Measurements from ENCODE around the gene LMNB1. TPM values are rescaled to one million over a fixed set of nuclear protein-coding genes. Genes with fewer than 3 reads are reported as not detected.

The LMNB1 gene, protein sequence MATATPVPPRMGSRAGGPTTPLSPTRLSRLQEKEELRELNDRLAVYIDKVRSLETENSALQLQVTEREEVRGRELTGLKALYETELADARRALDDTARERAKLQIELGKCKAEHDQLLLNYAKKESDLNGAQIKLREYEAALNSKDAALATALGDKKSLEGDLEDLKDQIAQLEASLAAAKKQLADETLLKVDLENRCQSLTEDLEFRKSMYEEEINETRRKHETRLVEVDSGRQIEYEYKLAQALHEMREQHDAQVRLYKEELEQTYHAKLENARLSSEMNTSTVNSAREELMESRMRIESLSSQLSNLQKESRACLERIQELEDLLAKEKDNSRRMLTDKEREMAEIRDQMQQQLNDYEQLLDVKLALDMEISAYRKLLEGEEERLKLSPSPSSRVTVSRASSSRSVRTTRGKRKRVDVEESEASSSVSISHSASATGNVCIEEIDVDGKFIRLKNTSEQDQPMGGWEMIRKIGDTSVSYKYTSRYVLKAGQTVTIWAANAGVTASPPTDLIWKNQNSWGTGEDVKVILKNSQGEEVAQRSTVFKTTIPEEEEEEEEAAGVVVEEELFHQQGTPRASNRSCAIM
- 211 and 225 TPM in 2 replicates for total RNA-seq (2021)
- long read RNA-seq, transcript LMNB1-201 (11 exons, 2,878 nt), result major isoform, 137 of 185 reads
- long read RNA-seq, transcript LMNB1-202 (6 exons, 1,572 nt), result minor isoform, 9 of 185 reads
- long read RNA-seq, partial matches to known transcripts, result 16 of 185 reads
- long read RNA-seq, other reads (novel, unspliced or antisense), result 20 of 185 reads

DNA sequence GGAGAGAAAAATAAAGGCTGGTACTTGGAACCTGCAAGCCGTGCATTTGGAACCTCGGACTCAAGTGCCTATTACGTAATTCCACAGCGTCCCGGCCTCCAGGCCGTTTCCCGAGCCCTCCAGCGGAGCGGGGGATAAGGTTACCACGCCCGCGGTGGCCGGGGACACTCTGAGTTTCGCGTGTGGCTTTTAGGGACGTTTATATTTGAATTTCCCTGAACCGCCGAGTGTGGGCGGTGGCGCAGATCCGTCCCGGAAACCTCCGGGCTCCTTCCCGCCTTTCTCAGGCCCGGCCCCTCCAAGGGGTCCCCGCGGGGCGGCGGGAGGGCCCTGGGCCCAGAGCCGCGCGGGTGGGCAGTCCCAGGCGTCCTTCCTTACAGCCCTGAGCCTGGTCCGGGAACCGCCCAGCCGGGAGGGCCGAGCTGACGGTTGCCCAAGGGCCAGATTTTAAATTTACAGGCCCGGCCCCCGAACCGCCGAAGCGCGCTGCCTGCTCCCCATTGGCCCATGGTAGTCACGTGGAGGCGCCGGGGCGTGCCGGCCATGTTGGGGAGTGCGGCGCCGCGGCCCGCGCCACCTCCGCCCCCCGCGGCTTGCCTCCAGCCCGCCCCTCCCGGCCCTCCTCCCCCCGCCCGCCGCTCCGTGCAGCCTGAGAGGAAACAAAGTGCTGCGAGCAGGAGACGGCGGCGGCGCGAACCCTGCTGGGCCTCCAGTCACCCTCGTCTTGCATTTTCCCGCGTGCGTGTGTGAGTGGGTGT, at the start of gene LMNB1:
LMNB1 (plus strand) TSS at position 638 of the 758 bp plus-strand sequence. CDS start 373 bp downstream, outside the sequence.
- H3K27ac Mint-ChIP-seq, result peak within 1 kb of the TSS; percentile 99 to 100 (median 99)
- Histone ChIP-seq H2AFZ (ENCODE audit: low read length) (no peak within 1 kb of the TSS), H3K14ac (ENCODE audit: insufficient read depth, low read length) (peak within 1 kb of the TSS; percentile 98), H3K4ac (ENCODE audit: low read depth, low read length) (no peak within 1 kb of the TSS; the same call in 1 of the 2 replicates), H4K8ac (replicated peaks; ENCODE audit: insufficient read length, low read depth, low read length) (no peak within 1 kb of the TSS), H3K23ac (ENCODE audit: insufficient read length, low read depth, low read length) (no peak within 1 kb of the TSS), H3K4me1 (ENCODE audit: insufficient read depth, low read length) (no peaks in the 10 kb centered on the region), H3K56ac (ENCODE audit: insufficient read length, low read depth, low read length) (no peak within 1 kb of the TSS), H2BK15ac (ENCODE audit: low read depth, low read length) (no peak within 1 kb of the TSS), H2AK5ac (ENCODE audit: insufficient read length, low read length) (no peak within 1 kb of the TSS), H3K79me2 (ENCODE audit: insufficient read depth, low read length) (peaks cover 30% of the 10 kb centered on the region), H2BK120ac (ENCODE audit: low read depth, low read length, poor library complexity, severe bottlenecking) (peak within 1 kb of the TSS; percentile 41), H3T11ph (ENCODE audit: low read length) (no peak within 1 kb of the TSS), H3K18ac (ENCODE audit: insufficient read length, low read depth, low read length) (peak within 1 kb of the TSS; percentile 86), H3K79me1 (ENCODE audit: insufficient read depth, low read depth, low read length, poor library complexity, severe bottlenecking) (no peaks in the 10 kb centered on the region), H4K5ac (ENCODE audit: insufficient read length, low read depth, low read length) (peak within 1 kb of the TSS; percentile 11), H3K27me3 (ENCODE audit: insufficient read depth, low read length) (no peaks in the 10 kb centered on the region), H3K23me2 (ENCODE audit: insufficient read length, low read depth, low read length, poor library complexity, severe bottlenecking) (peaks cover 10% of the 10 kb centered on the region), H3K9me3 (ENCODE audit: control insufficient read depth, low read depth, low read length) (no peaks in the 10 kb centered on the region), H2BK12ac (ENCODE audit: insufficient read length, low read depth, low read length) (no peak within 1 kb of the TSS), H3K27ac (ENCODE audit: insufficient read length, low read depth, low read length) (peak within 1 kb of the TSS; percentile 79), H4K20me1 (ENCODE audit: control insufficient read depth, insufficient read depth, insufficient read length) (peaks cover 5% of the 10 kb centered on the region), H4K91ac (ENCODE audit: insufficient read length, low read depth, low read length) (peak within 1 kb of the TSS; percentile 8), H3K4me2 (ENCODE audit: insufficient read depth, insufficient read length, low read length) (peak within 1 kb of the TSS; percentile 49), H3K9ac (ENCODE audit: extremely low read depth, insufficient read length, low read length) (peak within 1 kb of the TSS; percentile 89), H2BK5ac (ENCODE audit: insufficient read length, low read length) (peak within 1 kb of the TSS; percentile 75), H2BK20ac (ENCODE audit: low read depth, low read length, poor library complexity, severe bottlenecking) (no peak within 1 kb of the TSS)
- H3K36me3 Mint-ChIP-seq (ENCODE audit: insufficient read depth in 1 of 3, low read depth in 3 of 3), result peaks cover 3 to 17% (median 11%) of the 10 kb centered on the region in 3 experiments; a peak in 6 of 7 replicates
- no peaks in the 10 kb centered on the region; a peak in 1 of 5 replicates for H3K9me3 Mint-ChIP-seq
- TF ChIP-seq, protein P1, sequence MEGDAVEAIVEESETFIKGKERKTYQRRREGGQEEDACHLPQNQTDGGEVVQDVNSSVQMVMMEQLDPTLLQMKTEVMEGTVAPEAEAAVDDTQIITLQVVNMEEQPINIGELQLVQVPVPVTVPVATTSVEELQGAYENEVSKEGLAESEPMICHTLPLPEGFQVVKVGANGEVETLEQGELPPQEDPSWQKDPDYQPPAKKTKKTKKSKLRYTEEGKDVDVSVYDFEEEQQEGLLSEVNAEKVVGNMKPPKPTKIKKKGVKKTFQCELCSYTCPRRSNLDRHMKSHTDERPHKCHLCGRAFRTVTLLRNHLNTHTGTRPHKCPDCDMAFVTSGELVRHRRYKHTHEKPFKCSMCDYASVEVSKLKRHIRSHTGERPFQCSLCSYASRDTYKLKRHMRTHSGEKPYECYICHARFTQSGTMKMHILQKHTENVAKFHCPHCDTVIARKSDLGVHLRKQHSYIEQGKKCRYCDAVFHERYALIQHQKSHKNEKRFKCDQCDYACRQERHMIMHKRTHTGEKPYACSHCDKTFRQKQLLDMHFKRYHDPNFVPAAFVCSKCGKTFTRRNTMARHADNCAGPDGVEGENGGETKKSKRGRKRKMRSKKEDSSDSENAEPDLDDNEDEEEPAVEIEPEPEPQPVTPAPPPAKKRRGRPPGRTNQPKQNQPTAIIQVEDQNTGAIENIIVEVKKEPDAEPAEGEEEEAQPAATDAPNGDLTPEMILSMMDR (conservative IDR thresholded peaks at IDR 0.05), result no peak
- no peaks in the 10 kb centered on the region; the same call in 1 of the 2 replicates for H3K27me3 Mint-ChIP-seq (ENCODE audit: low read depth)
- H3K4me1 Mint-ChIP-seq, result peaks cover 20 to 26% of the 10 kb centered on the region in 2 experiments
- peak; percentile 98 for DNase-seq
- H3K4me3 Mint-ChIP-seq, result peak within 1 kb of the TSS; percentile 91 to 96
- no CpG with 5 or more reads among the region's 74 CpGs for WGBS (ENCODE audit: extremely low coverage, insufficient read length, low lambda C conversion rate)

Data from H9 (cell line).